ENCODE results near the gene CCBE1. TPM values are rescaled to one million over a fixed set of nuclear protein-coding genes. Genes with fewer than 3 reads are reported as not detected.

Gene CCBE1
- total and polyA plus RNA-seq, 5 donors, result 0.48 to 3.5 (median 1.1) TPM

DNA sequence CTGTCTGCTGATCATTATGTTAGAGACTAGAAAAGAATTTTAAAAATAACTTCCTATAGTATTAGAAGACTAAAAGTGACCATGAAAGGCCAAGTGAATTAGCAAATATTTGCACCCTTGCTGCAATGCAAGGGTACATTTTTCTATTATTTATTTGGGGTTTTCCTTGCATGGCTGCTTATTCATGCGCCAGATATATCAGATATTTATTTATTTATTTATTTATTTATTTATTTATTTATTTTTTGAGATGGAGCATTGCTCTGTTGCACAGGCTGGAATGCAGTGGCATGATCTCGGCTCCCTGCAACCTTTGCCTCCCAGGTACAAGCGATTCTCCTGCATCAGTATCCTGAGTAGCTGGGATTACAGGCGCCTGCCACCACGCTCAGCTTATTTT is 211.8 kb downstream of the CCBE1 start:
- H3K27me3 ChIP-seq (ENCODE audit: control insufficient read depth, insufficient read depth), result no peaks in the 10 kb centered on the region
- no peak for ATAC-seq
- intact Hi-C loops (cut with DNase I), result no loop called here
- H3K9me3 ChIP-seq (ENCODE audit: control insufficient read depth, low read length), result no peaks in the 10 kb centered on the region
- H3K4me1 ChIP-seq (ENCODE audit: control insufficient read depth, insufficient read depth, low read length), result no peaks in the 10 kb centered on the region
- 81% methylated on average over 5 of the region's 5 CpGs for WGBS
- H3K4me3 ChIP-seq (ENCODE audit: low read length), result no peak overlapping the region
- no peak overlapping the region for H3K27ac ChIP-seq (ENCODE audit: low read length)
- DNase-seq, result no peak

GRCh38 chr18:59484561-59485328 is 212.5 kb downstream of the CCBE1 start:
- no peak overlapping the region for H3K4me3 ChIP-seq (ENCODE audit: low read length)
- no peak overlapping the region for H3K27ac ChIP-seq (ENCODE audit: low read length)
- WGBS, result 30% methylated on average over 8 of the region's 8 CpGs
- intact Hi-C loops (cut with DNase I), result no loop called here
- H3K4me1 ChIP-seq (ENCODE audit: control insufficient read depth, insufficient read depth, low read length), result no peaks in the 10 kb centered on the region
- no peaks in the 10 kb centered on the region for H3K27me3 ChIP-seq (ENCODE audit: control insufficient read depth, insufficient read depth)
- no peak for DNase-seq
- no peaks in the 10 kb centered on the region for H3K9me3 ChIP-seq (ENCODE audit: control insufficient read depth, low read length)
- ATAC-seq, result peak; percentile 42 to 69

DNA sequence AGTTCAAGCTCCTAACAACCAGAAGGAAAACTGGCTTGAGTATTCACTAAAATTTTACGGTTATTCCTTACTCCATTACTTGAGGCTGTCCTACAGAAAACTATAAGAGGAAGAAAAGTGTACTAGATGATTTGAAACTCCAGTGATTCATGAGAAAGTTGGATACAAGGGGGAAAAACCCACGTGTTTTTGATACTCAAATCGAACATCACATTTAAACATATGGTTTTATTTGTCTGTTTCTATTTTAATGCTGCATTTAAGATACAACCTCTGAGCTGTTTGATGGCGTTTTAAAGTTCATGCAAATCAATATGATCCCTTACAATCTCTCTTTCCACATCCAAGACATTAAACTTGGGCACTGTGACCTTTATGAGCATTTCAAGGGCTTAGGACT is 213.1 kb downstream of the CCBE1 start:
- Histone ChIP-seq H3K9me3 (ENCODE audit: control insufficient read depth, low read length) (no peaks in the 10 kb centered on the region), H3K27me3 (ENCODE audit: control insufficient read depth, insufficient read depth) (no peaks in the 10 kb centered on the region), H3K27ac (ENCODE audit: low read length) (no peak overlapping the region), H3K4me3 (ENCODE audit: low read length) (no peak overlapping the region), H3K4me1 (ENCODE audit: control insufficient read depth, insufficient read depth, low read length) (no peaks in the 10 kb centered on the region)
- no peak for DNase-seq
- ATAC-seq, result no peak
- 60% methylated on average over 4 of the region's 4 CpGs for WGBS
- intact Hi-C loops (cut with DNase I), result no loop called here

GRCh38 chr18:59481436-59481835 is 215.8 kb downstream of the CCBE1 start:
- Histone ChIP-seq H3K27me3 (ENCODE audit: control insufficient read depth, insufficient read depth) (no peaks in the 10 kb centered on the region), H3K27ac (ENCODE audit: low read length) (no peak overlapping the region), H3K4me3 (ENCODE audit: low read length) (no peak overlapping the region), H3K9me3 (ENCODE audit: control insufficient read depth, low read length) (no peaks in the 10 kb centered on the region), H3K4me1 (ENCODE audit: control insufficient read depth, insufficient read depth, low read length) (no peaks in the 10 kb centered on the region)
- WGBS, result 76% methylated on average over 3 of the region's 3 CpGs
- DNase-seq, result no peak
- ATAC-seq, result no peak
- intact Hi-C loops (cut with DNase I), result no loop called here

- DNase-seq, result no peak
- H3K4me1 ChIP-seq (ENCODE audit: control insufficient read depth, insufficient read depth, low read length), result no peaks in the 10 kb centered on the region
- no peak overlapping the region for H3K4me3 ChIP-seq (ENCODE audit: low read length)
- no peaks in the 10 kb centered on the region for H3K27me3 ChIP-seq (ENCODE audit: control insufficient read depth, insufficient read depth)
- H3K9me3 ChIP-seq (ENCODE audit: control insufficient read depth, low read length), result no peaks in the 10 kb centered on the region
- H3K27ac ChIP-seq (ENCODE audit: low read length), result no peak overlapping the region
- intact Hi-C loops (cut with DNase I), result no loop called here
- no peak for ATAC-seq
- WGBS, result 94% methylated on average over 2 of the region's 2 CpGs
Measured at GRCh38 chr18:59479776-59480175, 217.4 kb downstream of the CCBE1 start.

GRCh38 chr18:59478591-59478990 is 218.6 kb downstream of the CCBE1 start:
- H3K9me3 ChIP-seq (ENCODE audit: control insufficient read depth, low read length), result no peaks in the 10 kb centered on the region
- H3K27me3 ChIP-seq (ENCODE audit: control insufficient read depth, insufficient read depth), result no peaks in the 10 kb centered on the region
- ATAC-seq (no peak), DNase-seq (no peak)
- intact Hi-C loops (cut with DNase I), result no loop called here
- H3K4me1 ChIP-seq (ENCODE audit: control insufficient read depth, insufficient read depth, low read length), result no peaks in the 10 kb centered on the region
- H3K27ac ChIP-seq (ENCODE audit: low read length), result no peak overlapping the region
- WGBS, result 69% methylated on average over 3 of the region's 3 CpGs
- H3K4me3 ChIP-seq (ENCODE audit: low read length), result no peak overlapping the region

DNA sequence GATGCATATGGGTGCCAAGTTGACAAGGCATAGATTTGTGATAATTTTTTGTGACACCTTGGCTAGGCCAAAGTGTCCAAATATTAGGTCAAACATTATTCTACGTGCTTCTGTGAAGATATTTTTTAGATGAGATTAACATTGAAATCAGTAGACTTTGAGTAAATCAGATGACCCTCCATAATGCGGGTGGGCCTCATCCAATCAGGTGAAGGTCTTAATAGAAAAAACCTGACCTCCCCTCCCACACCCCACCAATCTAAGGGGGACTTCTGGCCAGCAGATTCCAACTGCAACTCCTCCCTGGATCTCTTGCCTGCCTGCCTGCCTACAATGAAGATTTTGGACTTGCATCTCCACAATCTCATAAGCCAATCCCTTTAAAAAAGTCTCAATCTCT is 219.4 kb downstream of the CCBE1 start:
- no peak for DNase-seq
- no peak overlapping the region for H3K4me3 ChIP-seq (ENCODE audit: low read length)
- no peak overlapping the region for H3K27ac ChIP-seq (ENCODE audit: low read length)
- no peaks in the 10 kb centered on the region for H3K9me3 ChIP-seq (ENCODE audit: control insufficient read depth, low read length)
- ATAC-seq, result no peak
- intact Hi-C loops (cut with DNase I), result no loop called here
- WGBS, result 80% methylated on average over 2 of the region's 2 CpGs
- no peaks in the 10 kb centered on the region for H3K4me1 ChIP-seq (ENCODE audit: control insufficient read depth, insufficient read depth, low read length)
- no peaks in the 10 kb centered on the region for H3K27me3 ChIP-seq (ENCODE audit: control insufficient read depth, insufficient read depth)

- peak overlapping the region; percentile 75 for H3K27ac ChIP-seq (ENCODE audit: low read length)
- DNase-seq (peak; percentile 33 to 82 (median 75)), ATAC-seq (peak; percentile 84 to 88)
Measured at GRCh38 chr18:59470561-59471121, 226.6 kb downstream of the CCBE1 start.

GRCh38 chr18:59469463-59470180 is 227.6 kb downstream of the CCBE1 start:
- 63% methylated on average over 15 of the region's 15 CpGs for WGBS
- ATAC-seq, result peak; percentile 72 to 73
- H3K9me3 ChIP-seq (ENCODE audit: control insufficient read depth, low read length), result no peaks in the 10 kb centered on the region
- no peak overlapping the region for H3K4me3 ChIP-seq (ENCODE audit: low read length)
- peak overlapping the region; percentile 75 for H3K27ac ChIP-seq (ENCODE audit: low read length)
- H3K4me1 ChIP-seq (ENCODE audit: control insufficient read depth, insufficient read depth, low read length), result no peaks in the 10 kb centered on the region
- intact Hi-C loops (cut with DNase I), result loop anchor here in 3 of 4 donors (5.0 to 10.0 kb wide), 4 partner anchors 43 to 228 kb away; partner anchors contain the start of gene CCBE1 (in 2 of the 3)
- peak in 2 of 3 donors; percentile 63 to 70 for DNase-seq
- no peaks in the 10 kb centered on the region for H3K27me3 ChIP-seq (ENCODE audit: control insufficient read depth, insufficient read depth)

More at GRCh38 chr18:59470561-59471121, 226.6 kb downstream of the CCBE1 start:
- Histone ChIP-seq H3K4me3 (ENCODE audit: low read length) (no peak overlapping the region), H3K4me1 (ENCODE audit: control insufficient read depth, insufficient read depth, low read length) (no peaks in the 10 kb centered on the region), H3K27me3 (ENCODE audit: control insufficient read depth, insufficient read depth) (no peaks in the 10 kb centered on the region), H3K9me3 (ENCODE audit: control insufficient read depth, low read length) (no peaks in the 10 kb centered on the region)
- WGBS, result 33% methylated on average over 8 of the region's 8 CpGs
- intact Hi-C loops (cut with DNase I), result loop anchor here in 1 of 4 donors (5.0 kb wide), 1 partner anchor 42 kb away; no protein-coding TSS in a partner anchor

DNA sequence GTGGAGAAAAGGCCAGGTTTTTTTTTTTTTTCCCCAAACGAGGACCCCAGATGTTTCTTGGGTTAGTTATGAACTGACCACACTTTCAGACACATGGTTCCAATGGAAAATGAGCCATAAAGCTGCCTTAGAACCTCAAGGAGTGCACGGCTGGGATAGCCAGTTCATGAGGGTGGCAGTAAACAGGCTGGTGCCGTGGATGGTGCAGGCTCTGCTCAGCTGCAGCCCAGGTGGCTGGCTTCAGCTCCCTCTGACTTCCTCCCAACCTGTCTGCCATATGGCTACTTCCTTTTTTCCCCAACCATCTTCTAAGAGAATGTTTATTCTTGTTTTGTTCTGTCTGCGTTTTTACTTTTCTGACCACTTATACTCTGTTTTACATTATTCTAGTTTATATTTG is 228.4 kb downstream of the CCBE1 start:
- no peak for DNase-seq
- Histone ChIP-seq H3K4me3 (ENCODE audit: low read length) (no peak overlapping the region), H3K27me3 (ENCODE audit: control insufficient read depth, insufficient read depth) (no peaks in the 10 kb centered on the region), H3K4me1 (ENCODE audit: control insufficient read depth, insufficient read depth, low read length) (no peaks in the 10 kb centered on the region), H3K27ac (ENCODE audit: low read length) (no peak overlapping the region), H3K9me3 (ENCODE audit: control insufficient read depth, low read length) (no peaks in the 10 kb centered on the region)
- ATAC-seq, result no peak
- intact Hi-C loops (cut with DNase I), result loop anchor here in 3 of 4 donors (5.0 to 10.0 kb wide), 3 partner anchors 86 to 228 kb away; partner anchors contain the start of gene CCBE1 (in 2 of the 3)
- WGBS, result 69% methylated on average over 4 of the region's 4 CpGs

- no peak for DNase-seq
- ATAC-seq, result no peak
- Histone ChIP-seq H3K9me3 (ENCODE audit: control insufficient read depth, low read length) (no peaks in the 10 kb centered on the region), H3K27me3 (ENCODE audit: control insufficient read depth, insufficient read depth) (no peaks in the 10 kb centered on the region), H3K27ac (ENCODE audit: low read length) (no peak overlapping the region), H3K4me3 (ENCODE audit: low read length) (no peak overlapping the region), H3K4me1 (ENCODE audit: control insufficient read depth, insufficient read depth, low read length) (no peaks in the 10 kb centered on the region)
- intact Hi-C loops (cut with DNase I), result loop anchor here in 3 of 4 donors (5.0 to 10.0 kb wide), 3 partner anchors 87 to 230 kb away; partner anchors contain the start of gene CCBE1 (in 2 of the 3)
- WGBS, result 80% methylated on average over 8 of the region's 8 CpGs
Measured at GRCh38 chr18:59467497-59467896, 229.7 kb downstream of the CCBE1 start.
